GM10248 (cell line): Measurements from ENCODE around the gene YY1.

Source experiments
- CTCF ChIA-PET: fragments of 300-600 bp; sonication (Branson Sonifier 250); formaldehyde crosslinking; extraction: SDS; loops from one replicate; lab custom pipeline; 2021; ENCODE audit warnings: antibody characterized with exemption; lab: Yijun Ruan, JAX
- POLR2A ChIA-PET: fragments of 350-650 bp; sonication (Branson Sonifier 250); formaldehyde crosslinking; extraction: SDS; loops from one replicate; lab custom pipeline; 2020; ENCODE audit warnings: antibody characterized with exemption; lab: Yijun Ruan, JAX
- DNase-seq: peaks from one replicate; pipeline ENCODE4 v3.0.0; 2012; ENCODE audit errors: extremely low spot score
- CTCF ChIP-seq: IDR thresholded peaks from 2 replicates; pipeline ENCODE4 v1.5.1; 2012; ENCODE audit warnings: mild to moderate bottlenecking, low read depth; ENCODE audit errors: extremely low read depth, missing control alignments, control extremely low read depth

YY1 gene

GRCh38 chr14:100267990-100268389 lies 29.0 kb downstream of the YY1 start:
- DNase-seq: no peak
- CTCF ChIA-PET: interaction anchor here (1.1 to 7.5 kb wide), 4 partner anchors 16 to 35 kb away, joined by 3 to 54 read pairs (median 4); no protein-coding TSS in a partner anchor
- TF ChIP-seq CTCF: no peak
- POLR2A ChIA-PET: no interaction called here

- CTCF ChIA-PET: interaction anchor here (0.9 to 7.5 kb wide), 6 partner anchors 10 to 28 kb away, joined by 3 to 54 read pairs (median 4); no protein-coding TSS in a partner anchor
These were observed 29.8 kb downstream of the YY1 start for GRCh38 chr14:100268591-100269207.

DNA sequence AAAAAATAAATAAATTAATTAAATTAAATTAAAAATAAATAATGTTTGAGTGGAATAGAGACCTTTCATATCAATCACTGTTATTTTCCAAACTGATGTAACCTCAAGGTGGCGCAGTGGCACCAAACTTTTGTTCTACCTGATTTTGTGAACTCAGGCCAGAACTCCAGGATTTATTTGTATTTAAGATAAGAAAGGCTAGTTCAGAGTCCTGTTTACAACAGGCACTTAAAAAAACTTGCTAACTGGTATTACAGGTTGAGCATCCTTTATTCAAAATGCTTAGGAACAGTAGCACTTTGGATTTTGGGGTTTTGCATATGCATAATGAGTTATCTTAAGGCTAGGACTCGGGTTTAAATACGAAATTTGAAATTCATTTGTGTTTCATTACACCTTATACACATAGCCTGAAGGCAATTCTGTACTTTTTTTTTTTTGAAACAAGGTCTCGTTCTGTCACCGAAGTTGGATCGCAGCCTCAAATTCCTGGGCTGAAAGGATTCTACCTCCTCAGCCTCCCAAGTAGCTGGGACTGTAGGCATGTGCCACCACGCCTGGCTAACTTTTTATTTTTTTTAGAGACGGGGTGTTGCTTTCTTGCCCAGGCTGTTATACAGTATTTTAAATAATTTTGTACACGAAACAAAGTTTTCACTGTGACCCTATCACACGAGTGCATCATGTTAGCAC lies 32.4 kb downstream of the YY1 start:
- CTCF ChIA-PET: interaction anchor here (1.3 to 7.5 kb wide), 2 partner anchors 12 to 24 kb away, joined by 3 to 54 read pairs; no protein-coding TSS in a partner anchor
- DNase-seq: no peak
- POLR2A ChIA-PET: no interaction called here
- no peak for TF ChIP-seq CTCF

More at GRCh38 chr14:100268591-100269207, 29.8 kb downstream of the YY1 start:
- POLR2A ChIA-PET: no interaction called here
- no peak for DNase-seq
- TF ChIP-seq CTCF: no peak

DNA sequence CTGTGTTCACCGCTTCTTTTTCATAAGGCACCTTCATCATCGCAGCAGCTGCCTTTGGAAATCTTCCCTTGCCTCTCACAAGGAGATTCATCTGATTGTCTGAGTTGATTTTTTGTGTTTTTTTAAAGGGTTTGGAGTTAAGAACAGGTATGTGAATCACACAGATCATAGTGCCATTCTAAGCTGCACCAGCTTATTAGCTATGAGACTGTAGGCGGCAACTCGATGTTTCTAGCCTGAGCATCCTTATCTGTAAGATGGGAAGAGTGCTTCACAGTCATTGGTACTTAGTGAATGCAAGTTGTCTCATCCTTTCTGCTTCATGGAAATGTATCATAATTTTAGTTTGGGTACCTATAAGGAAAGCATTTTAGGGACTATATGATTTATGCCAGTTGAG lies 35.3 kb downstream of the YY1 start:
- no peak for TF ChIP-seq CTCF
- POLR2A ChIA-PET: no interaction called here
- CTCF ChIA-PET: interaction anchor here (0.7 to 6.4 kb wide), 3 partner anchors 11 to 81 kb away, joined by 3 to 46 read pairs (median 11); no protein-coding TSS in a partner anchor
- no peak for DNase-seq

DNA sequence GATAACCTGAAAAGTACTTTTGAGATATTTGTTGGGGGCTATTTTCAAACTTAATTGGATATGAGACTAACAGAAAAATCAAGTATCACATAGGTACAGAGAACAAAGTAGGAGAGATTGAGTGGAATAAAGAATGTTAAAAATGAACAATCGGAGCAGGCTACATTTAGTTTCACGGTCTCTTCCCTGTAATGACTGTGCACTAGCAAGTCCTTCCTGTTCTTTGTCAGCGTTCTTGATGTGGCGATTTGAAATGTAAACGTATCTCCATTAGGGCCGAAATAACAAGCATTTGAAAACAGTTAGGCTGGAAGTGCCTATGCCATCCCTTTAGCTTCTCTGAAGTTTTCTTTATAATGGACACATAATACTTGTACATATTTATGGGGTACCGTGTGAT lies 36.3 kb downstream of the YY1 start:
- ChIA-PET POLR2A (no interaction called here), CTCF (interaction anchor here (6.4 kb wide), 1 partner anchor 10 kb away, joined by 46 read pairs; no protein-coding TSS in a partner anchor)
- TF ChIP-seq CTCF: no peak
- DNase-seq: no peak

DNA sequence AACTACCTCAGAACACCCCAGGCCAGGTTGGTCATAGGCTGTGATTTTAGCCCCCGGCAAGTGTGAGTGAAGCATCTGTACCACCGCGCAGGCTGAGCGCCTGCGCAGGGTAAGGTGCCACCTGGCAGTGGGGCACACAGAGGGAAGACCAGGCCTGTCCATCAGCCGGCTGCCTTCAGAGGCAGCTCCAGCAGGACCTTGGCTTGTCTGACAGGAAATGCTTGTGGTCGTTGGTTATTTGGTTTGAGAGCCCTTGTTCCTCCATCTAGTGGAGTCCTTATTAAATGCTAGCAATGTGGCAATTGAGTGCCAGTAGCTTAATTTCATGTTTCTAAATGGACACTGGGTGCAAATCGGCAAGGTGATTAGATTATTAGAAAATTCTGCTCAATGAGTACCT lies 39.8 kb downstream of the YY1 start:
- peak; percentile 39 for DNase-seq
- ChIA-PET POLR2A (no interaction called here), CTCF (interaction anchor here (0.8 to 1.6 kb wide), 5 partner anchors 10 to 86 kb away, joined by 3 to 4 read pairs (median 4); no protein-coding TSS in a partner anchor)
- TF ChIP-seq CTCF: no peak
